GM21360 (cell line): Measurements from ENCODE around the gene RRAGC.
"Not testable (repeated sequence)": the region's sequence is repeated elsewhere in the genome, so short reads cannot be mapped to it uniquely, and the experiment has no call there.

Experiments
- ATAC-seq: cut with Tn5 transposase; IDR thresholded peaks from one replicate; pipeline ENCODE4 v1.9.1; 2021; ENCODE audit warnings: mild to moderate bottlenecking, moderate library complexity; ENCODE audit not compliant: unreplicated experiment

The RRAGC gene

GRCh38 chr1:38818175-38818976 lies 41.2 kb downstream of the RRAGC start:
- no peak for ATAC-seq

- no peak for ATAC-seq
Observed at GRCh38 chr1:38817267-38818174, 42.1 kb downstream of the RRAGC start.

- peak; percentile 59 for ATAC-seq
Observed at GRCh38 chr1:38815903-38816627, 43.5 kb downstream of the RRAGC start.

GRCh38 chr1:38814984-38815464 lies 44.5 kb downstream of the RRAGC start:
- no peak for ATAC-seq

- no peak for ATAC-seq
Observed at GRCh38 chr1:38814444-38814983, 45.1 kb downstream of the RRAGC start.

GRCh38 chr1:38812981-38813380 lies 46.6 kb downstream of the RRAGC start:
- ATAC-seq: no peak

GRCh38 chr1:38811466-38811865 lies 48.1 kb downstream of the RRAGC start:
- not testable (repeated sequence) for ATAC-seq

- ATAC-seq: no peak
Observed at GRCh38 chr1:38806090-38806489, 53.5 kb downstream of the RRAGC start.

- ATAC-seq: no peak
Observed at GRCh38 chr1:38805036-38805435, 54.5 kb downstream of the RRAGC start.

GRCh38 chr1:38804062-38804886 lies 55.3 kb downstream of the RRAGC start:
- no peak for ATAC-seq

GRCh38 chr1:38803647-38804046 lies 55.9 kb downstream of the RRAGC start:
- no peak for ATAC-seq

- ATAC-seq: no peak
Observed at GRCh38 chr1:38800720-38801671, 58.6 kb downstream of the RRAGC start.

- ATAC-seq: no peak
Observed at GRCh38 chr1:38793299-38793698, 66.3 kb downstream of the RRAGC start.

GRCh38 chr1:38791892-38792291 lies 67.7 kb downstream of the RRAGC start:
- no peak for ATAC-seq

- ATAC-seq: no peak
Observed at GRCh38 chr1:38791164-38791515, 68.4 kb downstream of the RRAGC start.

GRCh38 chr1:38790422-38791163 lies 69.0 kb downstream of the RRAGC start:
- no peak for ATAC-seq

GRCh38 chr1:38789498-38790169 lies 69.9 kb downstream of the RRAGC start:
- no peak for ATAC-seq
